ENCODE results near the gene NCAM2.
"Not testable (repeated sequence)": the region's sequence is repeated elsewhere in the genome, so short reads cannot be mapped to it uniquely, and the experiment has no call there.

The NCAM2 gene

GRCh38 chr21:21396424-21396823 lies 398.2 kb downstream of the NCAM2 start:
- H3K4me3 ChIP-seq (ENCODE audit: low read length), result no peak overlapping the region
- DNase-seq (ENCODE audit: low read depth), result no peak
- no peak for TF ChIP-seq CTCF (conservative IDR thresholded peaks at IDR 0.05; ENCODE audit: low read depth, low read length)

DNA sequence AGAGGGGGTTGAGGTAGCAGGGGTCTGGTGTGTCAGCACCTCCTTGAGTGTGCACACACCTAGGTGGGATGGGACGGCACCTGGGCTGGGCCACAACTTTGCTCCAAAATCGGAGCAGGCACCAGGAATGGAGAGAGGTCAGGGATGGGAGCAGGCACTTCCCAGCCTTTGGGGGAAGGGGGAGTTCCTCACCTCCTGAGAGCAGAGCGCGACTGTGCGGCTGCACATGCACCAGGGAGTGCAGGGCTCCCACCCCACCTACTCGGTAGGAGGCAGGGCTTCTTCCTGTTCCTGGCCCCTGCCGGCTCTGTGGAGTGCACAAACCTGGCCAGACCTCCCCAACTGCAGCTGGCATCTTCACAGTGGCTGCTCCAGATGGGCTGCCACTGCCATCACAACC lies 399.3 kb downstream of the NCAM2 start:
- TF ChIP-seq CTCF (conservative IDR thresholded peaks at IDR 0.05; ENCODE audit: low read depth, low read length), result no peak
- H3K4me3 ChIP-seq (ENCODE audit: low read length), result no peak overlapping the region
- no peak for DNase-seq (ENCODE audit: low read depth)

- DNase-seq (ENCODE audit: low read depth), result no peak
- TF ChIP-seq CTCF (conservative IDR thresholded peaks at IDR 0.05; ENCODE audit: low read depth, low read length), result no peak
Measured at GRCh38 chr21:21401444-21401843, 403.2 kb downstream of the NCAM2 start.

DNA sequence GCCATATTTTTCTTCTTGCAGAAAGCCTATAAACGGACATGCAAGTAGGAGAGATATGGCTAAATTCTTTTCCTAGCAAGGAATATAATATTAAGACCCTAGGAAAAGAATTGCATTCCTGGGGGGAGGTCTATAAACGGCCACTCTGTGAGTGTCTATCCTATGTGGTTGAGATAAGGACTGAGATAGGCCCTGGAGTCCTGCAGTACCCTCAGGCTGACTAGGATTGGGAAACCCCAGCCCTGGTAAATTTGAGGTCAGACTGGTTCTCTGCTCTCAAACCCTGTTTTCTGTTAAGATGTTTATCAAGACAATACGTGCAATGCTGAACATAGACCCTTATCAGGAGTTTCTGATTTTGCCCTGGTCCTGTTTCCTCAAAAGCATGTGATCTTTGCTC lies 404.0 kb downstream of the NCAM2 start:
- not testable (repeated sequence) for DNase-seq (ENCODE audit: low read depth); H3K4me3 ChIP-seq (ENCODE audit: low read length)

More at GRCh38 chr21:21401444-21401843, 403.2 kb downstream of the NCAM2 start:
- H3K4me3 ChIP-seq (ENCODE audit: low read length), result no peak overlapping the region

DNA sequence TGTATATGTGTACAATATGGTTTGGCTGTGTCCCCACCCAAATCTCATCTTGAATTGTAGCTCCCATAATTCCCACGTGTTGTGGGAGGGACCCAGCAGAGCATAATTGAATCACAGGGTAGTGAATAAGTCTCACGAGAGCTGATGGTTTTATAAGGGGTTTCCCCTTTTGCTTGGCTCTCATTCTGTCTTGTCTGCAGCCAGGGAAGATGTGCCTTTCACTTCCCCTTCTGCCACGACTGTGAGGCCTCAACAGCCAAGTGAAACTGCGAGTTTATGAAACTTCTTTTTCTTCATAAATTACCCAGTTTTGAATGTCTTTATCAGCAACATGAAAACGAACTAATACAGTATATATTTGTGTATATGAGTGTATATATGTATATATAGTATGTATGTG lies 406.1 kb downstream of the NCAM2 start:
- not testable (repeated sequence) for DNase-seq (ENCODE audit: low read depth); H3K4me3 ChIP-seq (ENCODE audit: low read length)

- H3K4me3 ChIP-seq (ENCODE audit: low read length), result no peak overlapping the region
- no peak for DNase-seq (ENCODE audit: low read depth)
- TF ChIP-seq CTCF (conservative IDR thresholded peaks at IDR 0.05; ENCODE audit: low read depth, low read length), result no peak
Measured at GRCh38 chr21:21406921-21407320, 408.7 kb downstream of the NCAM2 start.

- no peak for DNase-seq (ENCODE audit: low read depth)
- no peak for TF ChIP-seq CTCF (conservative IDR thresholded peaks at IDR 0.05; ENCODE audit: low read depth, low read length)
- H3K4me3 ChIP-seq (ENCODE audit: low read length), result no peak overlapping the region
Measured at GRCh38 chr21:21412096-21412495, 413.9 kb downstream of the NCAM2 start.

DNA sequence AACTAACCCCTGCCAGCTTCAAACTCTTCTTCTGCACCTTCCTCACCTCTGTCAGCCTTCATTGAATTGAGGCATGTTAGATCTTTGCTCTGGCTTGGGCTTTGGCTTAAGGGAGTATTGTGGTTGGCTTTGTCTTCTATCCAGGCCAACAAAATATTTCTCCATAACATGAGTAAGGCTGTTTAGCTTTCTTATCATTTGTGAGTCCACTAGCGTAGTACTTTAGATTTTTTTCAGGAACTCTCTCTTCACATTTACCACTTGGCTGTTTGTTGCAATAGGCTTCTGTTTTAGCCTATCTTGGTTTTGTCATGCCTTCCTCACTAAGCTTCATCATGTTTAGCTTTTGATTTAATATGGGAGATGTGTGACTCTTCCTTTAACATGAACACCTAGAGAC lies 417.5 kb downstream of the NCAM2 start:
- H3K4me3 ChIP-seq (ENCODE audit: low read length), result no peak overlapping the region
- TF ChIP-seq CTCF (conservative IDR thresholded peaks at IDR 0.05; ENCODE audit: low read depth, low read length), result no peak
- no peak for DNase-seq (ENCODE audit: low read depth)

All from retinal pigment epithelial cell (primary cell).